Measurements from ENCODE around the gene PIGH. TPM values are rescaled to one million over a fixed set of nuclear protein-coding genes. Genes with fewer than 3 reads are reported as not detected.

Gene PIGH
- total RNA-seq, 1 experiment from 2014 or later = 9.4 TPM

GRCh38 chr14:67641480-67641879, 41.4 kb upstream of the PIGH start:
- Mint-ChIP-seq H3K4me1 (no peaks in the 10 kb centered on the region), H3K27me3 (ENCODE audit: low read depth) (no peaks in the 10 kb centered on the region), H3K9me3 (no peaks in the 10 kb centered on the region), H3K4me3 (no peak overlapping the region), H3K36me3 (ENCODE audit: insufficient read depth in 1 of 3, low read depth in 3 of 3) (peaks cover 0 to 24% (median 13%) of the 10 kb centered on the region in 3 experiments; a peak in 6 of 7 replicates), H3K27ac (no peak overlapping the region)
- Histone ChIP-seq H2BK12ac (ENCODE audit: insufficient read length, low read depth, low read length) (no peak overlapping the region), H3K14ac (ENCODE audit: insufficient read depth, low read length) (no peak overlapping the region), H2AK5ac (ENCODE audit: insufficient read length, low read length) (no peak overlapping the region), H4K8ac (replicated peaks; ENCODE audit: insufficient read length, low read depth, low read length) (no peak overlapping the region), H3K56ac (ENCODE audit: insufficient read length, low read depth, low read length) (no peak overlapping the region), H2AFZ (ENCODE audit: low read length) (no peak overlapping the region), H3K23ac (ENCODE audit: insufficient read length, low read depth, low read length) (no peak overlapping the region), H2BK15ac (ENCODE audit: low read depth, low read length) (no peak overlapping the region), H4K91ac (ENCODE audit: insufficient read length, low read depth, low read length) (no peak overlapping the region), H3K27me3 (ENCODE audit: insufficient read depth, low read length) (no peaks in the 10 kb centered on the region), H3K79me2 (ENCODE audit: insufficient read depth, low read length) (no peaks in the 10 kb centered on the region), H3K9me3 (ENCODE audit: control insufficient read depth, low read depth, low read length) (no peaks in the 10 kb centered on the region), H2BK5ac (ENCODE audit: insufficient read length, low read length) (no peak overlapping the region), H3K4ac (ENCODE audit: low read depth, low read length) (no peak overlapping the region), H3K18ac (ENCODE audit: insufficient read length, low read depth, low read length) (no peak overlapping the region), H3K4me2 (ENCODE audit: insufficient read depth, insufficient read length, low read length) (no peak overlapping the region), H2BK20ac (ENCODE audit: low read depth, low read length, poor library complexity, severe bottlenecking) (no peak overlapping the region), H4K20me1 (ENCODE audit: control insufficient read depth, insufficient read depth, insufficient read length) (no peaks in the 10 kb centered on the region), H3K23me2 (ENCODE audit: insufficient read length, low read depth, low read length, poor library complexity, severe bottlenecking) (no peaks in the 10 kb centered on the region), H3K79me1 (ENCODE audit: insufficient read depth, low read depth, low read length, poor library complexity, severe bottlenecking) (no peaks in the 10 kb centered on the region), H3K27ac (ENCODE audit: insufficient read length, low read depth, low read length) (no peak overlapping the region), H3K4me1 (ENCODE audit: insufficient read depth, low read length) (no peaks in the 10 kb centered on the region), H2BK120ac (ENCODE audit: low read depth, low read length, poor library complexity, severe bottlenecking) (no peak overlapping the region), H3T11ph (ENCODE audit: low read length) (no peak overlapping the region), H4K5ac (ENCODE audit: insufficient read length, low read depth, low read length) (no peak overlapping the region), H3K9ac (ENCODE audit: extremely low read depth, insufficient read length, low read length) (no peak overlapping the region)
- no peak for DNase-seq
- WGBS (ENCODE audit: extremely low coverage, insufficient read length, low lambda C conversion rate) = no CpG with 5 or more reads among the region's 1 CpG
- no peak for TF ChIP-seq CTCF (conservative IDR thresholded peaks at IDR 0.05)
